Kidney (tissue), 14 donors: ENCODE data around the gene SECISBP2L. TPM values are rescaled to one million over a fixed set of nuclear protein-coding genes. Genes with fewer than 3 reads are reported as not detected.

ENCODE experiments used
- DNase-seq, 5 donors: peaks; one replicate each; pipeline ENCODE4 v3.0.0-alpha.2; 2013 to 2020
- FAIRE-seq: peaks from 2 replicates; lab custom pipeline; 2012; peaks lifted over from hg19 to GRCh38; lab: Jason Lieb, UNC
- H3K27ac ChIP-seq, 2 donors: one replicate each; pipeline ENCODE4 v1.7.0; 2013; ENCODE audit warnings: low read depth in 2 of 2, low read length in 2 of 2, inconsistent platforms in 1 of 2
- H3K27me3 ChIP-seq: one replicate; pipeline ENCODE4 v1.7.1; 2013; ENCODE audit warnings: low read length, inconsistent platforms; ENCODE audit not compliant: control insufficient read depth, insufficient read depth
- H3K36me3 ChIP-seq, 3 donors: one replicate each; pipeline versions ENCODE4 v1.7.0 to v1.7.1; 2013; ENCODE audit warnings: low read length in 3 of 3, control low read depth in 1 of 3, inconsistent platforms in 1 of 3; ENCODE audit not compliant: insufficient read depth in 3 of 3, control insufficient read depth in 2 of 3
- H3K4me1 ChIP-seq, 3 donors: one replicate each; pipeline versions ENCODE4 v1.7.0 to v1.7.1; 2013; ENCODE audit warnings: low read length in 3 of 3, inconsistent platforms in 1 of 3, low read depth in 1 of 3; ENCODE audit not compliant: control insufficient read depth in 2 of 3, insufficient read depth in 2 of 3
- H3K4me3 ChIP-seq, 3 donors: one replicate each; pipeline versions ENCODE4 v1.7.0 to v1.8.1; 2013; ENCODE audit warnings: low read length in 3 of 3, control low read depth in 1 of 3, inconsistent platforms in 1 of 3
- H3K9ac ChIP-seq, 3 donors: one replicate each; pipeline versions ENCODE4 v1.7.0 to v1.7.1; 2013; ENCODE audit warnings: low read length in 3 of 3, control low read depth in 1 of 3, inconsistent platforms in 1 of 3
- H3K9me3 ChIP-seq, 3 donors: one replicate each; pipeline versions ENCODE4 v1.7.0 to v1.7.1; 2013; ENCODE audit warnings: low read length in 3 of 3, control low read depth in 1 of 3, inconsistent platforms in 1 of 3; ENCODE audit not compliant: control insufficient read depth in 2 of 3, insufficient read depth in 1 of 3
- CTCF ChIP-seq: IDR thresholded peaks from 3 replicates; pipeline ENCODE4 v1.5.1; 2012; ENCODE audit warnings: mild to moderate bottlenecking, moderate library complexity, borderline replicate concordance; ENCODE audit not compliant: insufficient read depth; ENCODE audit errors: extremely low read depth
- intact Hi-C: fragments of 100-400 bp; cut with DNase I; formaldehyde crosslinking; loops from one replicate; pipeline ENCODE4 v1.11.1; 2022
- polyA plus RNA-seq: library from polyadenylated mRNA; stranded (reverse); fragments of 350-450 nt; fragmentation: Illumina TruSeq; extraction: RNeasy Lipid Tissue Mini Kit (QIAGEN cat#74804); gene quantifications from one replicate; pipeline ENCODE4 v1.2.3, GENCODE V29; 2014; ENCODE audit warnings: low read depth, low replicate concordance; ENCODE audit not compliant: insufficient read depth
- total RNA-seq: library from RNA; stranded (reverse); fragmentation: NEBNext Ultra II Directional; extraction: Animal tissue kit (Norgen Biotek cat#: 25700); gene quantifications from one replicate; pipeline ENCODE4 v1.2.1, GENCODE V29; 2021
- donor health status: control.
- donor health status: control.
- donor health status: control.
- donor health status: control.
- donor health status: control.
- donor health status: DM: yes; HTN: yes; CAD: no.
- donor health status: Normal renal cell carcinoma (clear cell type).

Gene SECISBP2L
- total and polyA plus RNA-seq, 2 donors from 2014 or later, result 10.2 to 67.0 TPM

GRCh38 chr15:49015896-49016295, 30.4 kb downstream of the SECISBP2L start:
- no peak overlapping the region for H3K27ac ChIP-seq
- no peak overlapping the region for H3K9ac ChIP-seq
- no peaks in the 10 kb centered on the region for H3K4me1 ChIP-seq
- intact Hi-C loops, result no loop called here
- no peak overlapping the region for H3K4me3 ChIP-seq
- H3K36me3 ChIP-seq, result peaks cover 11 to 50% (median 19%) of the 10 kb centered on the region in 3 donors
- no peak for TF ChIP-seq CTCF
- no peaks in the 10 kb centered on the region for H3K27me3 ChIP-seq
- H3K9me3 ChIP-seq, result no peaks in the 10 kb centered on the region
- FAIRE-seq (no peak), DNase-seq (no peak)

GRCh38 chr15:48999314-48999713, 46.9 kb downstream of the SECISBP2L start:
- H3K27ac ChIP-seq, result no peak overlapping the region
- intact Hi-C loops, result no loop called here
- DNase-seq, result no peak
- no peaks in the 10 kb centered on the region for H3K9me3 ChIP-seq
- no peak overlapping the region for H3K4me3 ChIP-seq
- H3K9ac ChIP-seq, result no peak overlapping the region
- no peak for FAIRE-seq
- H3K4me1 ChIP-seq, result no peaks in the 10 kb centered on the region
- peaks cover 4 to 37% (median 28%) of the 10 kb centered on the region in 3 donors for H3K36me3 ChIP-seq
- H3K27me3 ChIP-seq, result no peaks in the 10 kb centered on the region
- TF ChIP-seq CTCF, result no peak

GRCh38 chr15:48996276-48996675, 50.0 kb downstream of the SECISBP2L start:
- H3K9ac ChIP-seq, result no peak overlapping the region
- no peaks in the 10 kb centered on the region for H3K4me1 ChIP-seq
- intact Hi-C loops, result no loop called here
- no peak for FAIRE-seq
- TF ChIP-seq CTCF, result no peak
- no peak overlapping the region for H3K27ac ChIP-seq
- peaks cover 9 to 53% (median 38%) of the 10 kb centered on the region in 3 donors for H3K36me3 ChIP-seq
- no peaks in the 10 kb centered on the region for H3K9me3 ChIP-seq
- no peak overlapping the region for H3K4me3 ChIP-seq
- H3K27me3 ChIP-seq, result no peaks in the 10 kb centered on the region
- no peak for DNase-seq

- no peaks in the 10 kb centered on the region for H3K4me1 ChIP-seq
- no peak overlapping the region for H3K4me3 ChIP-seq
- H3K27ac ChIP-seq, result no peak overlapping the region
- H3K27me3 ChIP-seq, result no peaks in the 10 kb centered on the region
- no peak overlapping the region for H3K9ac ChIP-seq
- peaks cover 5 to 33% (median 29%) of the 10 kb centered on the region in 3 donors for H3K36me3 ChIP-seq
- DNase-seq (no peak), FAIRE-seq (no peak)
- TF ChIP-seq CTCF, result no peak
- intact Hi-C loops, result no loop called here
- H3K9me3 ChIP-seq, result no peaks in the 10 kb centered on the region
Measured at GRCh38 chr15:48993380-48993779, 52.9 kb downstream of the SECISBP2L start.
